A673 (cell line): ENCODE data around the gene NQO1. TPM values are rescaled to one million over a fixed set of nuclear protein-coding genes. Genes with fewer than 3 reads are reported as not detected.

Experiments
- BruUV-seq: library from RNA; stranded (reverse); fragments of 400-500 nt; replicated peaks from 2 replicates; lab custom pipeline; 2021; lab: Mats Ljungman, UMichigan
- CTCF ChIA-PET: fragments of 300-600 bp; sonication (Branson Sonifier 250); formaldehyde crosslinking; loops from one replicate; lab custom pipeline; 2022; ENCODE audit warnings: antibody characterized with exemption; lab: Charles Lee
- POLR2A ChIA-PET: fragments of 300-600 bp; sonication (Branson Sonifier 250); formaldehyde crosslinking; loops from one replicate; lab custom pipeline; 2022; ENCODE audit warnings: antibody characterized with exemption; ENCODE audit not compliant: low non-redundant PET; lab: Charles Lee
- DNase-seq: peaks from one replicate; pipeline ENCODE4 v3.0.0-alpha.2; 2015; ENCODE audit warnings: low spot score
- H3K27ac ChIP-seq: fragments of 200-600 bp; sonication (generic); 2 replicates; pipeline ENCODE4 v1.5.1; 2016; ENCODE audit warnings: mixed run types, low read depth, mild to moderate bottlenecking, mixed read lengths, antibody characterized with exemption, low read length; ENCODE audit not compliant: poor library complexity, severe bottlenecking
- H3K27me3 ChIP-seq: fragments of 200-600 bp; sonication (generic); replicated peaks from 2 replicates; pipeline ENCODE4 v1.6.1; 2017; ENCODE audit warnings: mixed run types, low read depth, mild to moderate bottlenecking, mixed read lengths, antibody characterized with exemption, low read length; ENCODE audit not compliant: insufficient read depth, poor library complexity
- H3K36me3 ChIP-seq: fragments of 200-600 bp; sonication (generic); 2 replicates; pipeline ENCODE4 v1.6.1; 2016; ENCODE audit warnings: mixed run types, mild to moderate bottlenecking, mixed read lengths, antibody characterized with exemption, low read length; ENCODE audit not compliant: insufficient read depth, poor library complexity, severe bottlenecking
- H3K4me1 ChIP-seq: fragments of 200-600 bp; sonication (generic); 2 replicates; pipeline ENCODE4 v1.6.1; 2017; ENCODE audit warnings: mixed run types, mild to moderate bottlenecking, mixed read lengths, antibody characterized with exemption, low read length; ENCODE audit not compliant: insufficient read depth, poor library complexity, severe bottlenecking
- H3K4me3 ChIP-seq: fragments of 200-600 bp; sonication (generic); 2 replicates; pipeline ENCODE4 v1.5.1; 2016; ENCODE audit warnings: low read depth, mixed run types, mild to moderate bottlenecking, mixed read lengths, low read length; ENCODE audit not compliant: poor library complexity, severe bottlenecking
- H3K9me3 ChIP-seq: fragments of 200-600 bp; sonication (generic); 2 replicates; pipeline ENCODE4 v1.6.1; 2016; ENCODE audit warnings: mixed run types, low read depth, mild to moderate bottlenecking, mixed read lengths, antibody characterized with exemption, low read length; ENCODE audit not compliant: poor library complexity, severe bottlenecking
- EZH2 ChIP-seq: fragments of 200-600 bp; sonication (generic); IDR thresholded peaks from 2 replicates; pipeline ENCODE4 v1.6.1; 2017; ENCODE audit warnings: borderline replicate concordance, low read depth, mild to moderate bottlenecking, mixed read lengths, antibody characterized with exemption, low read length; ENCODE audit not compliant: poor library complexity, severe bottlenecking
- intact Hi-C: fragments of 100-400 bp; cut with micrococcal nuclease; formaldehyde crosslinking; loops from one replicate; pipeline ENCODE4 v1.10.0; 2022; ENCODE audit not compliant: unreplicated experiment
- total RNA-seq: library from RNA; stranded (reverse); gene quantifications from 2 replicates; pipeline ENCODE4 v1.2.3, GENCODE V29; 2021
- TF ChIP-seq, protein P1 (sequence below): fragments of 300-800, 200-600 bp; sonication (generic); conservative IDR thresholded peaks from 2 replicates; pipeline ENCODE4 v1.5.1; 2017; ENCODE audit warnings: low read depth, mild to moderate bottlenecking, antibody characterized with exemption, low read length, moderate library complexity, mixed read lengths

NQO1 gene
- total RNA-seq, 1 experiment from 2014 or later = 61.7 TPM

DNA sequence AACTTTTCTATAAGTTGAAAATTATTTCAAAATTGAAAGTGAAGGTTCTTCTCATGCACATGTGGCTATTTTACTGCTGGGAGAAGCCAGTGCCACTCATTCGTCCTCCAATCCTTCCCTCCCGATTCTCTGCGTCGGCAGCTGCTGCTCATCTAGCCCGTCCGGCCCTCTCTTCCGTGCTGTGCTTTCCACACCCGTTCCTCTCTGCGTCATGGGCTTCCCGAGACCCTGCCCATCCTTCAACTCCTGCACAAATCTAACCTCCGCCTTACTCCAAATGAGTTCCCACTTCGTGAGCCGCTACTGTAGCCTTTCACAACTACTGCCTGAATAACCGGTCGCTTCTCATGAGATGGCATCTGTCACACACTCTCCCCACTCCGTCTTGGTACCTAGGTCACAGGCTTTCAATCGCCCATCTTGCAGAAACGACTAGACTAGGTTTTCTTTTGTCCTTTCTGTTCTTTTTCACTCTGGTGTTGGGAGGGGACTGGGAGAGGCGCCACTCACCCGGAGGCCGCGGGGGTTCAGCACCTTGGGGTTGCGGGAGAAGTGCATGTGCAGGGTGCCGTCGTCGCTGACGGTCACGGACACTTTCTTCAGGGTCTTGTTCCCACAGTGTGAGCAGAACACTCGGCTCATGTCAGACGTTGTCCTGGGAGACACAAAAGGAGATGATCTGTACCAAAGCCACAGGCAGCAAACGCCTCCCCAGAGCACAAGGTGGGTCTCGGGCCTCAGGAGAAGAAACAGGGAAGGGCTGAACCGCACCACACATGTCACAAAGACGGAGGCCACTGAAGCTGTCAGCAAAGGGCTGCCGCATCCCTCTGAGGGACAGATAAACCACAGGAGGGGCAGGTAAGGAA lies 18.2 kb upstream of the NQO1 start:
- Histone ChIP-seq H3K36me3 (peaks cover 91% of the 10 kb centered on the region), H3K9me3 (no peaks in the 10 kb centered on the region), H3K4me3 (no peak overlapping the region), H3K4me1 (no peaks in the 10 kb centered on the region), H3K27me3 (no peaks in the 10 kb centered on the region), H3K27ac (no peak overlapping the region)
- intact Hi-C loops = no loop called here
- DNase-seq = no peak
- ChIA-PET CTCF (no interaction called here), POLR2A (no interaction called here)
- no TSS peak for BruUV-seq
- no peak for TF ChIP-seq EZH2
- TF ChIP-seq, protein P1, sequence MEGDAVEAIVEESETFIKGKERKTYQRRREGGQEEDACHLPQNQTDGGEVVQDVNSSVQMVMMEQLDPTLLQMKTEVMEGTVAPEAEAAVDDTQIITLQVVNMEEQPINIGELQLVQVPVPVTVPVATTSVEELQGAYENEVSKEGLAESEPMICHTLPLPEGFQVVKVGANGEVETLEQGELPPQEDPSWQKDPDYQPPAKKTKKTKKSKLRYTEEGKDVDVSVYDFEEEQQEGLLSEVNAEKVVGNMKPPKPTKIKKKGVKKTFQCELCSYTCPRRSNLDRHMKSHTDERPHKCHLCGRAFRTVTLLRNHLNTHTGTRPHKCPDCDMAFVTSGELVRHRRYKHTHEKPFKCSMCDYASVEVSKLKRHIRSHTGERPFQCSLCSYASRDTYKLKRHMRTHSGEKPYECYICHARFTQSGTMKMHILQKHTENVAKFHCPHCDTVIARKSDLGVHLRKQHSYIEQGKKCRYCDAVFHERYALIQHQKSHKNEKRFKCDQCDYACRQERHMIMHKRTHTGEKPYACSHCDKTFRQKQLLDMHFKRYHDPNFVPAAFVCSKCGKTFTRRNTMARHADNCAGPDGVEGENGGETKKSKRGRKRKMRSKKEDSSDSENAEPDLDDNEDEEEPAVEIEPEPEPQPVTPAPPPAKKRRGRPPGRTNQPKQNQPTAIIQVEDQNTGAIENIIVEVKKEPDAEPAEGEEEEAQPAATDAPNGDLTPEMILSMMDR = no peak

DNA sequence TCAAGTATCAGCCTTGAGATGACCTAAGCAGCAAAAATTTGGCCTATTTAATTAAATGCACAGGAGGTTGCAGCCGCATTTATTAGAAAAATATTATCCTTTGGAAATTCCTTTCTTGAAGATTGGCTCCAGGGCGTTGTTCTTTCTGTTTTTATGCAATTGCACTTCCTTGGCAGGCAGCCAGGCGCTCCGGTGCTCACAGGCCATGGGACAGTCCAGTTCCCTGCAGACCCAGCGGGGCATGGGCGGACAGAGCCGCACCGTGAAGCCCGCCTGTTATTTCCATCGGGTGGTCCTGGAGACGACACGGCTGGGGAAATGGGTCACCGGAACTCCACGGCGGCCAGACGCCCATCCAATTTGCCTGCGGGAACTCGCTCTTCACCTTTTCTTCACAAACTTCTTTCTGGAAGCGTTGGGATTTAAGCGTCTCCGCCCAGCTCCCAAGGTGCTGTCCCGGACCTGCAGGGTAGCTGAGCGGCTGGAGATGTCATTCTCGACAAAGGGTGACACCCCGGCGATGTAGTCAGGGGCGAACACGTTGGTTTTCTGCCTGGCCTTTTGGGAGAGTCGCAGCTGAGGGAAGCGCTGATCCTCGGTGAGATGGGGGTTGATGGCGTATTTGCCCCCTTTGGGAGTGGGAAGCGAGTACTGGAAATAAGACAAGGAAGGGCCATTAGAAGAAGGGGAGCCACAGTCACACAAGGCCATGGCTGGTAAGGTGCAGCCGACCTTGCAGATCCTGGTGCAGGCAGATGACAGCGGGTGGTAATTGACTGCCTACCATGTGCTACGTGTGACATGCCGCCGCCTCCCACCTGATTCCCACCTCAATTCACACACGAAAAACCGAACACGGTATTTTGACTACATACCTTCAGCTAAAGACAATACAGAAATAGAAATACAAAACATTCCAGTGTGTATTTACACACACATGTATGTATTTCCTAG lies 15.9 kb upstream of the NQO1 start:
- BruUV-seq = TSS peak; percentile 63
- Histone ChIP-seq H3K36me3 (peaks cover 71% of the 10 kb centered on the region), H3K4me3 (no peak overlapping the region), H3K27ac (no peak overlapping the region), H3K4me1 (no peaks in the 10 kb centered on the region), H3K27me3 (no peaks in the 10 kb centered on the region), H3K9me3 (no peaks in the 10 kb centered on the region)
- CTCF ChIA-PET = no interaction called here
- POLR2A ChIA-PET = interaction anchor here (0.8 kb wide), 1 partner anchor 327 kb away, joined by 3 read pairs; no protein-coding TSS in a partner anchor
- intact Hi-C loops = no loop called here
- DNase-seq = no peak
- no peak for TF ChIP-seq EZH2
- TF ChIP-seq, protein P1 = no peak

DNA sequence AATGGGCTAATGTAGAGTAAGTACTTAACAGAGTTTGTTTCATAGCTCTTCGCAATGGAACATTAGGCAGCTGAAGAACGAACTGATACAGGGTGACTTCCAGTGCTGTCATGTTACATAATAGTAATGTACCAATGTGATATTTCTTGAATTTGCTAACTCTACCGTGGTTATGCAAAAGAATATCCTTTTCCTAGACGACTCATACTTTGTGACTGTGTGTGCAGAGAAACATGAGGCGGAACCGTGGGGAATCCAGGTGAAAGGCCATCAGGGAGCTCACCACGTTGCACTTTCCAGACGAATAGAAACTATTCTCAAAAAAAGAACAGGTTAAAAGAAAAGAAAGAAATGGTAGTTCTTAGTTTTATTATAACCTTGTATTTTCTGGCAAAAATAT lies 15.2 kb upstream of the NQO1 start:
- Histone ChIP-seq H3K4me3 (no peak overlapping the region), H3K27me3 (no peaks in the 10 kb centered on the region), H3K36me3 (peaks cover 66% of the 10 kb centered on the region), H3K9me3 (no peaks in the 10 kb centered on the region), H3K27ac (no peak overlapping the region), H3K4me1 (no peaks in the 10 kb centered on the region)
- intact Hi-C loops = no loop called here
- DNase-seq = no peak
- BruUV-seq = no TSS peak
- TF ChIP-seq EZH2 = no peak
- TF ChIP-seq, protein P1 = no peak
- CTCF ChIA-PET = no interaction called here
- POLR2A ChIA-PET = interaction anchor here (0.8 kb wide), 1 partner anchor 326 kb away, joined by 3 read pairs; no protein-coding TSS in a partner anchor
